WTC11 (cell line): ENCODE data around the gene PRKCG. TPM values are rescaled to one million over a fixed set of nuclear protein-coding genes. Genes with fewer than 3 reads are reported as not detected.
A peak's percentile ranks its signal among the peaks of the same experiment; 100 is the strongest.

Source experiments
- ATAC-seq: fragments of 200-7000 bp; cut with Tn5 transposase; 2 replicates; pipeline ENCODE4 v1.10.0; 2021; ENCODE audit warnings: mild to moderate bottlenecking, moderate library complexity
- Bru-seq: library from RNA; stranded (reverse); fragments of 400-500 nt; gene quantifications from one replicate; lab custom pipeline; 2021; lab: Mats Ljungman, UMichigan
- CTCF ChIA-PET: fragments of 300-600 bp; sonication (Branson Sonifier 250); formaldehyde crosslinking; loops from one replicate; lab custom pipeline; 2021; ENCODE audit warnings: antibody characterized with exemption; lab: Charles Lee
- POLR2A ChIA-PET: fragments of 350-600 bp; sonication (Branson Sonifier 250); formaldehyde crosslinking; loops from one replicate; lab custom pipeline; 2021; ENCODE audit warnings: antibody characterized with exemption; lab: Charles Lee
- DNase-seq: peaks from one replicate; pipeline ENCODE4 v3.0.0; 2021; ENCODE audit warnings: low spot score
- H3K27ac Mint-ChIP-seq: 2 replicates; pipeline ENCODE4 v1.8.0; 2021; ENCODE audit warnings: mixed read lengths
- H3K27me3 Mint-ChIP-seq: 2 replicates; pipeline ENCODE4 v1.8.0; 2021; ENCODE audit warnings: low read depth, mild to moderate bottlenecking, moderate library complexity, mixed read lengths
- H3K36me3 Mint-ChIP-seq: 2 replicates; pipeline ENCODE4 v1.8.0; 2021; ENCODE audit warnings: mixed read lengths
- H3K4me1 Mint-ChIP-seq: 2 replicates; pipeline ENCODE4 v1.8.0; 2022; ENCODE audit warnings: mixed read lengths
- H3K4me3 Mint-ChIP-seq: 2 replicates; pipeline ENCODE4 v1.8.0; 2021; ENCODE audit warnings: mild to moderate bottlenecking, moderate library complexity, mixed read lengths
- H3K9me3 Mint-ChIP-seq: 2 replicates; pipeline ENCODE4 v1.8.0; 2021; ENCODE audit warnings: mixed read lengths
- AR ChIP-seq: fragments of 250-450 bp; sonication (Bioruptor Pico); IDR thresholded peaks from 2 replicates; pipeline ENCODE4 v1.9.0; 2021; ENCODE audit warnings: mild to moderate bottlenecking
- CBFB ChIP-seq: sonication (generic); formaldehyde crosslinking; IDR thresholded peaks from 2 replicates; pipeline ENCODE4 v1.8.1; 2022; ENCODE audit warnings: mild to moderate bottlenecking, low read depth, missing genetic modification reagents
- CREM ChIP-seq: sonication (generic); formaldehyde crosslinking; IDR thresholded peaks from 2 replicates; pipeline ENCODE4 v1.8.1; 2022; ENCODE audit warnings: mild to moderate bottlenecking, missing genetic modification reagents, moderate library complexity
- ELF4 ChIP-seq: sonication (generic); formaldehyde crosslinking; IDR thresholded peaks from 2 replicates; pipeline ENCODE4 v1.8.1; 2022; ENCODE audit warnings: low read depth, mild to moderate bottlenecking, moderate library complexity, missing genetic modification reagents
- ESRRA ChIP-seq: sonication (generic); formaldehyde crosslinking; IDR thresholded peaks from 2 replicates; pipeline ENCODE4 v1.8.1; 2022; ENCODE audit warnings: mild to moderate bottlenecking, missing genetic modification reagents, borderline replicate concordance
- IRF2 ChIP-seq: sonication (generic); formaldehyde crosslinking; IDR thresholded peaks from 2 replicates; pipeline ENCODE4 v1.8.0; 2022; ENCODE audit warnings: low read depth, missing genetic modification reagents, borderline replicate concordance
- KAT7 ChIP-seq: sonication (generic); formaldehyde crosslinking; IDR thresholded peaks from 2 replicates; pipeline ENCODE4 v1.8.1; 2023; ENCODE audit warnings: missing genetic modification reagents, mild to moderate bottlenecking, borderline replicate concordance
- PRDM15 ChIP-seq: sonication (generic); formaldehyde crosslinking; IDR thresholded peaks from 2 replicates; pipeline ENCODE4 v1.8.0; 2022; ENCODE audit warnings: missing genetic modification reagents
- RELA ChIP-seq: sonication (generic); formaldehyde crosslinking; IDR thresholded peaks from 2 replicates; pipeline ENCODE4 v1.8.1; 2022; ENCODE audit warnings: missing genetic modification reagents, mild to moderate bottlenecking, borderline replicate concordance
- SMAD4 ChIP-seq: sonication (generic); formaldehyde crosslinking; IDR thresholded peaks from 2 replicates; pipeline ENCODE4 v1.8.0; 2022; ENCODE audit warnings: mild to moderate bottlenecking, missing genetic modification reagents
- SP1 ChIP-seq: sonication (generic); formaldehyde crosslinking; conservative IDR thresholded peaks from 2 replicates; pipeline ENCODE4 v1.8.1; 2022; ENCODE audit warnings: missing genetic modification reagents
- TCF7 ChIP-seq: sonication (generic); formaldehyde crosslinking; IDR thresholded peaks from 2 replicates; pipeline ENCODE4 v1.8.0; 2022; ENCODE audit warnings: mild to moderate bottlenecking, low read depth, missing genetic modification reagents, moderate library complexity
- ZNF671 ChIP-seq: fragments of 250-450 bp; sonication (Bioruptor Pico); IDR thresholded peaks from 2 replicates; pipeline ENCODE4 v1.8.0; 2021; ENCODE audit warnings: mild to moderate bottlenecking
- long read RNA-seq, 3 experiments: library from RNA in 1 of 3; library from capped mRNA in 1 of 3; library from polyadenylated mRNA in 1 of 3; unstranded in 2 of 3; stranded (forward) in 1 of 3; transcript quantifications; one replicate each; pipeline ENCODE4 v2.0.0, GENCODE V29; 2021
- total RNA-seq: library from RNA; stranded (reverse); gene quantifications from 3 replicates; pipeline ENCODE4 v1.2.3, GENCODE V29; 2021
- TF ChIP-seq, protein P1 (sequence below): sonication (generic); formaldehyde crosslinking; IDR thresholded peaks from 2 replicates; pipeline ENCODE4 v1.8.1; 2022; ENCODE audit warnings: mild to moderate bottlenecking, moderate library complexity, missing genetic modification reagents
- TF ChIP-seq, protein P2 (sequence below): sonication (generic); formaldehyde crosslinking; IDR thresholded peaks from 2 replicates; pipeline ENCODE4 v1.8.1; 2023; ENCODE audit warnings: mild to moderate bottlenecking, missing genetic modification reagents
- TF ChIP-seq, protein P3 (sequence below): sonication (generic); formaldehyde crosslinking; IDR thresholded peaks from 2 replicates; pipeline ENCODE4 v1.8.1; 2023; ENCODE audit warnings: mild to moderate bottlenecking, missing genetic modification reagents
- TF ChIP-seq, protein P4 (sequence below): fragments of 250-450 bp; sonication (Bioruptor Pico); conservative IDR thresholded peaks from 2 replicates; pipeline ENCODE4 v1.9.0; 2021; ENCODE audit warnings: mild to moderate bottlenecking
- TF ChIP-seq, protein P5 (sequence below): sonication (generic); formaldehyde crosslinking; conservative IDR thresholded peaks from 2 replicates; pipeline ENCODE4 v1.8.1; 2023; ENCODE audit warnings: mild to moderate bottlenecking, low read depth, missing genetic modification reagents, moderate library complexity

PRKCG gene
- total RNA-seq, result 23.0 to 30.0 TPM (median 27.5 TPM) in 3 replicates
- percentile 59 among the genes with signal in this experiment for Bru-seq, nascent RNA
- long read RNA-seq, experiment 1, transcript PRKCG-201 (18 exons, 3,133 nt), result major isoform, 6 of 41 reads
- long read RNA-seq, experiment 1, partial matches to known transcripts, result 9 of 41 reads
- long read RNA-seq, experiment 1, other reads (novel, unspliced or antisense), result 26 of 41 reads
- long read RNA-seq, experiment 2, partial matches to known transcripts, result 12 of 30 reads
- long read RNA-seq, experiment 2, other reads (novel, unspliced or antisense), result 15 of 30 reads
- long read RNA-seq, experiment 3, partial matches to known transcripts, result 1 of 9 reads
- long read RNA-seq, experiment 3, other reads (novel, unspliced or antisense), result 8 of 9 reads

DNA sequence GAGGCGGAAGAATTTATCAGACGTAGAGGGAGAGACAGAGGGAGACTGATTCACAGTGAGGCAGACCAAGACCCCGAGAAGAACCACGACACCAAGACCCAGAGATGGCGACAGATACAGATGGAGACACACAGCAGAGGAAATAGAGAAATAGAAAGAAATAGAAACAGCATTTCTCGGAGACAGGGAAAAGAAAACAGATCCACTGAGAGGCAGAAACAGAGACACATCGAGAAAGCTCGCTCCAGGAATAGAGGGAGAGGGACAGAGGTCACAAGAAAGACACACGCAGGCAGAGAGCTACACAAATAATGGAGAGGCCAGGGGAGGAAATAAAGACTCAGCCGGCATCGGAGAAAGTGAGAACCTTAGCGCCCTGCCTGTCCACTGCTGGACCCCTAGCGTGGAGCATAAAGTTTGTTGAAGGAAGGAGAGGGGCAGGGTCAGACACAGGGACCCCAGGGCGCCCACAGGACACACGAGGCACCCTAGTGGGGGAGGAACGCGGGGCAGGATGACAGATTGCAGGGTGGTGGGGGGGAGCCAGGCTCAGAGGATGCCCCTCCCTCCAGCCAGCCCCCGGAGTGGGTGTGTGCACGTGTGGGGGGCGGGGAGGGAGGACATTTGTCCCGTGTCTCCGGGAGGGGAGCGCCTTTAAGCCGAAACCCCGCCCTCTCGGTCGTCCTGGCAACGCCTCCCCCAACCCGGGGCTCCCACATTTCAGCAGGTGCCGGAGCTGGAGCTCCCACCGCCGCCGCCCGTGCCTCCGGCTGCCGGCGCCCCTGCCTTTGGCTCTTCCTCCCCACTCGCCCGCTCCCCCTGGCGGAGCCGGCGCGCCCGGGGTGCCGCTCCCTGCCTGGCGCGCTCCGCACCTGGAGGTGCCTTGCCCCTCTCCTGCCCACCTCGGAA is at the start of gene PRKCG:
Gene PRKCG (plus strand): TSS at position 716 of the 909 bp plus-strand sequence. CDS start 298 bp downstream, outside the sequence.
- Mint-ChIP-seq H3K9me3 (no peaks in the 10 kb centered on the region), H3K27me3 (peaks cover 14% of the 10 kb centered on the region), H3K4me3 (no peak within 1 kb of the TSS; the same call in 1 of the 2 replicates), H3K4me1 (peaks cover 25% of the 10 kb centered on the region), H3K27ac (no peak within 1 kb of the TSS), H3K36me3 (peaks cover 8% of the 10 kb centered on the region; the same call in 1 of the 2 replicates)
- CTCF ChIA-PET, result interaction anchor here (0.6 to 4.1 kb wide), 19 partner anchors 10 to 255 kb away, joined by 3 to 37 read pairs (median 5); partner anchors contain the start of genes CACNG7 and MYADM
- POLR2A ChIA-PET, result interaction anchor here (0.6 to 4.0 kb wide), 3 partner anchors 11 to 60 kb away, joined by 3 to 43 read pairs (median 5); partner anchors contain the start of gene MYADM
- ATAC-seq (peak; percentile 7), DNase-seq (peak; percentile 86)
- TF ChIP-seq AR (no peak), IRF2 (CRISPR knock-in tag) (no peak), CREM (CRISPR knock-in tag) (no peak), RELA (CRISPR knock-in tag) (no peak), SP1 (CRISPR knock-in tag) (peak; percentile 53), TCF7 (no peak), PRDM15 (CRISPR knock-in tag) (no peak), CBFB (CRISPR knock-in tag) (0 out of 2 replicates have a peak, but pooled peaks have one; percentile 56), ZNF671 (CRISPR knock-in tag) (no peak), SMAD4 (CRISPR knock-in tag) (no peak), KAT7 (CRISPR knock-in tag) (no peak), ESRRA (no peak), ELF4 (CRISPR knock-in tag) (no peak)
- TF ChIP-seq, protein P1, sequence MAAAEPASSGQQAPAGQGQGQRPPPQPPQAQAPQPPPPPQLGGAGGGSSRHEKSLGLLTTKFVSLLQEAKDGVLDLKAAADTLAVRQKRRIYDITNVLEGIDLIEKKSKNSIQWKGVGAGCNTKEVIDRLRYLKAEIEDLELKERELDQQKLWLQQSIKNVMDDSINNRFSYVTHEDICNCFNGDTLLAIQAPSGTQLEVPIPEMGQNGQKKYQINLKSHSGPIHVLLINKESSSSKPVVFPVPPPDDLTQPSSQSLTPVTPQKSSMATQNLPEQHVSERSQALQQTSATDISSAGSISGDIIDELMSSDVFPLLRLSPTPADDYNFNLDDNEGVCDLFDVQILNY (CRISPR knock-in tag), result peak; percentile 46; the same call in 1 of the 2 replicates
- TF ChIP-seq, protein P2, sequence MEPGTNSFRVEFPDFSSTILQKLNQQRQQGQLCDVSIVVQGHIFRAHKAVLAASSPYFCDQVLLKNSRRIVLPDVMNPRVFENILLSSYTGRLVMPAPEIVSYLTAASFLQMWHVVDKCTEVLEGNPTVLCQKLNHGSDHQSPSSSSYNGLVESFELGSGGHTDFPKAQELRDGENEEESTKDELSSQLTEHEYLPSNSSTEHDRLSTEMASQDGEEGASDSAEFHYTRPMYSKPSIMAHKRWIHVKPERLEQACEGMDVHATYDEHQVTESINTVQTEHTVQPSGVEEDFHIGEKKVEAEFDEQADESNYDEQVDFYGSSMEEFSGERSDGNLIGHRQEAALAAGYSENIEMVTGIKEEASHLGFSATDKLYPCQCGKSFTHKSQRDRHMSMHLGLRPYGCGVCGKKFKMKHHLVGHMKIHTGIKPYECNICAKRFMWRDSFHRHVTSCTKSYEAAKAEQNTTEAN (CRISPR knock-in tag), result no peak
- TF ChIP-seq, protein P3, sequence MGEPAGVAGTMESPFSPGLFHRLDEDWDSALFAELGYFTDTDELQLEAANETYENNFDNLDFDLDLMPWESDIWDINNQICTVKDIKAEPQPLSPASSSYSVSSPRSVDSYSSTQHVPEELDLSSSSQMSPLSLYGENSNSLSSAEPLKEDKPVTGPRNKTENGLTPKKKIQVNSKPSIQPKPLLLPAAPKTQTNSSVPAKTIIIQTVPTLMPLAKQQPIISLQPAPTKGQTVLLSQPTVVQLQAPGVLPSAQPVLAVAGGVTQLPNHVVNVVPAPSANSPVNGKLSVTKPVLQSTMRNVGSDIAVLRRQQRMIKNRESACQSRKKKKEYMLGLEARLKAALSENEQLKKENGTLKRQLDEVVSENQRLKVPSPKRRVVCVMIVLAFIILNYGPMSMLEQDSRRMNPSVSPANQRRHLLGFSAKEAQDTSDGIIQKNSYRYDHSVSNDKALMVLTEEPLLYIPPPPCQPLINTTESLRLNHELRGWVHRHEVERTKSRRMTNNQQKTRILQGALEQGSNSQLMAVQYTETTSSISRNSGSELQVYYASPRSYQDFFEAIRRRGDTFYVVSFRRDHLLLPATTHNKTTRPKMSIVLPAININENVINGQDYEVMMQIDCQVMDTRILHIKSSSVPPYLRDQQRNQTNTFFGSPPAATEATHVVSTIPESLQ (CRISPR knock-in tag), result no peak
- TF ChIP-seq, protein P4, sequence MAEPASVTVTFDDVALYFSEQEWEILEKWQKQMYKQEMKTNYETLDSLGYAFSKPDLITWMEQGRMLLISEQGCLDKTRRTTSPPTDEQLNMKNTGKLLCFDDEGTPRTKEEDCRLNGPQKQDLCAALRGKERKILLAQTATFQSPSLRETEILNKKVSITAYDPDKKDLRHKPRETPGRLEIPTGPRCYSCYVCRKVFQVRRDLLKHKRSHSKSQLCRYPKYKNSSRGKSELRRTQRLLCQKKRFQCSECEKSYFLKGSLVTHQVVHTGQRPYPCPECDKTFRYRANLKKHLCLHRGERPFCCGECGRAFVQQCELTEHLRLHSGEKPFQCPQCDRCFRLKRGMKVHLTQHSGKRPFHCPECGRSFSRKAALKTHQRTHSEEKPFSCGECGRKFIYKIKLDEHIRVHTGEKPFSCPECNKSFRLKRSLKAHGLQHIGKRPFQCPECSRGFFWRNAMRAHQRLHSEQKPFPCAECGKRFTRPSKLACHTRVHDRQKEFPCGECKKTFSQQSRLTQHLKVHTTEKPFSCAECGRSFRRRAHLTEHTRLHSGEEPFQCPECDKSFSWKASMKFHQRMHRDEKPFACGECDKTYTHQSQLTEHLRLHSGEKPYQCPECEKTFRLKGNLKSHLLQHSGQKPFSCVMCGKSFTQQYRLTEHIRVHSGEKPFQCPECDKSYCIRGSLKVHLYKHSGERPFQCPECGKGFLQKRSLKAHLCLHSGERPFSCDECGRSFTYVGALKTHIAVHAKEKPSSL, result no peak
- TF ChIP-seq, protein P5, sequence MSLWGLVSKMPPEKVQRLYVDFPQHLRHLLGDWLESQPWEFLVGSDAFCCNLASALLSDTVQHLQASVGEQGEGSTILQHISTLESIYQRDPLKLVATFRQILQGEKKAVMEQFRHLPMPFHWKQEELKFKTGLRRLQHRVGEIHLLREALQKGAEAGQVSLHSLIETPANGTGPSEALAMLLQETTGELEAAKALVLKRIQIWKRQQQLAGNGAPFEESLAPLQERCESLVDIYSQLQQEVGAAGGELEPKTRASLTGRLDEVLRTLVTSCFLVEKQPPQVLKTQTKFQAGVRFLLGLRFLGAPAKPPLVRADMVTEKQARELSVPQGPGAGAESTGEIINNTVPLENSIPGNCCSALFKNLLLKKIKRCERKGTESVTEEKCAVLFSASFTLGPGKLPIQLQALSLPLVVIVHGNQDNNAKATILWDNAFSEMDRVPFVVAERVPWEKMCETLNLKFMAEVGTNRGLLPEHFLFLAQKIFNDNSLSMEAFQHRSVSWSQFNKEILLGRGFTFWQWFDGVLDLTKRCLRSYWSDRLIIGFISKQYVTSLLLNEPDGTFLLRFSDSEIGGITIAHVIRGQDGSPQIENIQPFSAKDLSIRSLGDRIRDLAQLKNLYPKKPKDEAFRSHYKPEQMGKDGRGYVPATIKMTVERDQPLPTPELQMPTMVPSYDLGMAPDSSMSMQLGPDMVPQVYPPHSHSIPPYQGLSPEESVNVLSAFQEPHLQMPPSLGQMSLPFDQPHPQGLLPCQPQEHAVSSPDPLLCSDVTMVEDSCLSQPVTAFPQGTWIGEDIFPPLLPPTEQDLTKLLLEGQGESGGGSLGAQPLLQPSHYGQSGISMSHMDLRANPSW (CRISPR knock-in tag), result no peak
